IMR-90 (cell line): ENCODE results near the gene NRL. TPM values are rescaled to one million over a fixed set of nuclear protein-coding genes. Genes with fewer than 3 reads are reported as not detected.

Experiments used
- ATAC-seq: fragments of 200-7000 bp; cut with Tn5 transposase; 2 replicates; pipeline ENCODE4 v1.9.1; 2020; ENCODE audit warnings: low read depth, mild to moderate bottlenecking, moderate library complexity
- BruUV-seq: library from RNA; stranded (reverse); fragments of 400-500 nt; replicated peaks from 2 replicates; lab custom pipeline; 2021; lab: Mats Ljungman, UMichigan
- CTCF ChIA-PET: fragments of 300-600 bp; formaldehyde crosslinking; extraction: SDS; loops from one replicate; lab custom pipeline; 2021; ENCODE audit warnings: antibody characterized with exemption; lab: Yijun Ruan, JAX
- POLR2A ChIA-PET: fragments of 300-600 bp; sonication (Branson Sonifier 250); formaldehyde crosslinking; loops from one replicate; lab custom pipeline; 2022; ENCODE audit warnings: antibody characterized with exemption; ENCODE audit not compliant: unreplicated experiment; lab: Charles Lee
- DNase-seq: peaks from one replicate; pipeline ENCODE4 v3.0.0; 2013
- H2AFZ ChIP-seq: replicated peaks from 2 replicates; pipeline ENCODE3; 2013; ENCODE audit warnings: low read length, mild to moderate bottlenecking; ENCODE audit not compliant: poor library complexity
- H2AK5ac ChIP-seq: 2 replicates; pipeline ENCODE4 v1.6.1; 2013; ENCODE audit warnings: low read depth, low read length, inconsistent platforms
- H2AK9ac ChIP-seq: replicated peaks from 2 replicates; pipeline ENCODE3; 2013; ENCODE audit warnings: mild to moderate bottlenecking, low read depth, low read length, moderate library complexity; ENCODE audit not compliant: poor library complexity
- H2BK120ac ChIP-seq: 2 replicates; pipeline ENCODE4 v1.6.1; 2013; ENCODE audit warnings: low read depth, low read length, inconsistent platforms
- H2BK15ac ChIP-seq: 3 replicates; pipeline ENCODE4 v1.6.1; 2013; ENCODE audit warnings: low read depth, low read length, inconsistent platforms
- H2BK20ac ChIP-seq: 2 replicates; pipeline ENCODE4 v1.6.1; 2013; ENCODE audit warnings: low read depth, mild to moderate bottlenecking, inconsistent platforms, low read length, moderate library complexity
- H2BK5ac ChIP-seq: 2 replicates; pipeline ENCODE4 v1.6.1; 2013; ENCODE audit warnings: mild to moderate bottlenecking, low read depth, low read length, inconsistent platforms; ENCODE audit not compliant: poor library complexity, severe bottlenecking
- H3K14ac ChIP-seq: replicated peaks from 2 replicates; pipeline ENCODE4 v1.6.1; 2013; ENCODE audit warnings: low read depth, low read length, inconsistent platforms
- H3K18ac ChIP-seq: 2 replicates; pipeline ENCODE4 v1.6.1; 2013; ENCODE audit warnings: low read depth, low read length, control low read depth
- H3K23ac ChIP-seq: 2 replicates; pipeline ENCODE4 v1.6.1; 2013; ENCODE audit warnings: low read depth, low read length, inconsistent platforms
- H3K27ac ChIP-seq: 2 replicates; pipeline ENCODE4 v1.5.1; 2013; ENCODE audit warnings: mild to moderate bottlenecking, control low read depth, low read length; ENCODE audit not compliant: insufficient read depth
- H3K27me3 ChIP-seq: 2 replicates; pipeline ENCODE4 v1.6.1; 2013; ENCODE audit warnings: low read length; ENCODE audit not compliant: control insufficient read depth, insufficient read depth
- H3K36me3 ChIP-seq: 2 replicates; pipeline ENCODE4 v1.6.1; 2013; ENCODE audit warnings: low read length, mixed read lengths; ENCODE audit not compliant: control insufficient read depth, insufficient read depth
- H3K4ac ChIP-seq: 2 replicates; pipeline ENCODE4 v1.6.1; 2013; ENCODE audit warnings: low read depth, low read length, inconsistent platforms
- H3K4me1 ChIP-seq: 2 replicates; pipeline ENCODE4 v1.6.1; 2013; ENCODE audit warnings: low read length, mixed read lengths; ENCODE audit not compliant: control insufficient read depth, insufficient read depth
- H3K4me2 ChIP-seq: 2 replicates; pipeline ENCODE4 v1.6.1; 2013; ENCODE audit warnings: low read depth, mild to moderate bottlenecking, control low read depth, low read length, moderate library complexity
- H3K4me3 ChIP-seq: 2 replicates; pipeline ENCODE4 v1.5.1; 2013; ENCODE audit warnings: low read depth, mild to moderate bottlenecking, control low read depth, low read length, moderate library complexity; ENCODE audit not compliant: insufficient read depth
- H3K56ac ChIP-seq: 2 replicates; pipeline ENCODE4 v1.6.1; 2013; ENCODE audit warnings: low read length, inconsistent platforms; ENCODE audit not compliant: insufficient read depth; ENCODE audit errors: extremely low read depth
- H3K79me1 ChIP-seq, 2 experiments: 2 replicates each; pipeline ENCODE4 v1.6.1; 2013; ENCODE audit warnings: low read length in 2 of 2, inconsistent platforms in 1 of 2, low read depth in 1 of 2
- H3K9ac ChIP-seq: 2 replicates; pipeline ENCODE4 v1.6.1; 2013; ENCODE audit warnings: low read depth, low read length, control low read depth
- H3K9me1 ChIP-seq: 2 replicates; pipeline ENCODE4 v1.6.1; 2013; ENCODE audit warnings: low read length, inconsistent platforms; ENCODE audit not compliant: insufficient read depth
- H3K9me3 ChIP-seq: 2 replicates; pipeline ENCODE4 v1.6.1; 2013; ENCODE audit warnings: low read length; ENCODE audit not compliant: control insufficient read depth, insufficient read depth
- H4K20me1 ChIP-seq: 2 replicates; pipeline ENCODE4 v1.6.1; 2013; ENCODE audit warnings: low read length, inconsistent platforms; ENCODE audit not compliant: insufficient read depth
- H4K5ac ChIP-seq: 2 replicates; pipeline ENCODE4 v1.6.1; 2013; ENCODE audit warnings: mild to moderate bottlenecking, low read depth, low read length, control low read depth
- H4K8ac ChIP-seq, 2 experiments: 2 replicates each; pipeline ENCODE4 v1.6.1; 2013; ENCODE audit warnings: low read depth in 2 of 2, low read length in 2 of 2, control low read depth in 1 of 2, inconsistent platforms in 1 of 2
- H4K91ac ChIP-seq: 2 replicates; pipeline ENCODE4 v1.6.1; 2013; ENCODE audit warnings: low read depth, low read length, inconsistent platforms; ENCODE audit not compliant: insufficient read depth
- BHLHE40 ChIP-seq: fragments of 150-350 bp; IDR thresholded peaks from 2 replicates; pipeline ENCODE4 v1.6.1; 2016; ENCODE audit warnings: mild to moderate bottlenecking, low read depth, low read length
- CHD1 ChIP-seq: IDR thresholded peaks from 2 replicates; pipeline ENCODE4 v1.6.1; 2012; ENCODE audit warnings: low read depth, low read length, improper control_type of control experiment
- CTCF ChIP-seq: conservative IDR thresholded peaks from 2 replicates; pipeline ENCODE4 v1.5.1; 2012; ENCODE audit warnings: mild to moderate bottlenecking, low read depth, low read length, improper control_type of control experiment
- MAFK ChIP-seq: IDR thresholded peaks from 2 replicates; pipeline ENCODE4 v1.6.1; 2012; ENCODE audit warnings: low read depth, low read length, improper control_type of control experiment
- MAZ ChIP-seq: IDR thresholded peaks from 2 replicates; pipeline ENCODE4 v1.6.1; 2012; ENCODE audit warnings: low read depth, mild to moderate bottlenecking, low read length, improper control_type of control experiment, moderate library complexity, borderline replicate concordance
- NFE2L2 ChIP-seq: fragments of 150-350 bp; IDR thresholded peaks from 2 replicates; pipeline ENCODE4 v1.6.1; 2016; ENCODE audit warnings: low read depth, mild to moderate bottlenecking, low read length
- RAD21 ChIP-seq: IDR thresholded peaks from 2 replicates; pipeline ENCODE4 v1.6.1; 2012; ENCODE audit warnings: low read length, improper control_type of control experiment
- RCOR1 ChIP-seq: IDR thresholded peaks from 2 replicates; pipeline ENCODE4 v1.6.1; 2012; ENCODE audit warnings: mild to moderate bottlenecking, low read length, improper control_type of control experiment; ENCODE audit not compliant: insufficient replicate concordance
- RFX5 ChIP-seq: IDR thresholded peaks from 2 replicates; pipeline ENCODE4 v1.8.0; 2012; ENCODE audit warnings: low read depth, mild to moderate bottlenecking, low read length, moderate library complexity
- SMC3 ChIP-seq: fragments of 150-350 bp; IDR thresholded peaks from 2 replicates; pipeline ENCODE4 v1.6.1; 2016; ENCODE audit warnings: low read depth, mild to moderate bottlenecking, antibody characterized with exemption, low read length, moderate library complexity
- USF2 ChIP-seq: fragments of 150-350 bp; IDR thresholded peaks from 2 replicates; pipeline ENCODE4 v1.6.1; 2017; ENCODE audit warnings: mild to moderate bottlenecking, antibody characterized with exemption, low read length, low read depth
- WGBS, 2 experiments: methylation state at CpG; one replicate each; pipeline versions ENCODE4 v1.1.5 to v1.1.7; 2013; ENCODE audit warnings: missing lambda C conversion rate in 2 of 2; ENCODE audit not compliant: insufficient read length in 1 of 2; ENCODE audit errors: extremely low coverage in 2 of 2; 5-methylcytosine and 5-hydroxymethylcytosine counted together
- dilution Hi-C: fragments of 300-500 bp; cut with HindIII; formaldehyde crosslinking; loops from one replicate; pipeline ENCODE4 v1.14.3; 2018; ENCODE audit warnings: low sequenced_read_pairs; ENCODE audit not compliant: unreplicated experiment
- in situ Hi-C: fragments of 300-500 bp; cut with MboI; formaldehyde crosslinking; loops from 3 replicates; pipeline ENCODE4 v1.14.3; 2019; ENCODE audit warnings: low sequenced_read_pairs, inconsistent platforms, mixed read lengths
- intact Hi-C: fragments of 100-400 bp; cut with micrococcal nuclease; formaldehyde crosslinking; loops from 2 replicates; pipeline ENCODE4 v1.10.0; 2022
- polyA plus RNA-seq, 3 experiments: library from polyadenylated mRNA; depleted of rRNA; stranded (reverse); fragments of >200 nt; gene quantifications; 2 replicates each; pipeline ENCODE4 v1.2.3, GENCODE V29; 2012; ENCODE audit warnings: low replicate concordance in 1 of 3
- total RNA-seq: library from RNA; depleted of rRNA; stranded (reverse); fragments of >200 nt; gene quantifications from 2 replicates; pipeline ENCODE4 v1.2.3, GENCODE V29; 2012

Gene NRL
- total and polyA plus RNA-seq, 2 of the 4 experiments (the other 2 are of a cell fraction): 0.18 to 0.70 TPM

- ATAC-seq: no peak
- Histone ChIP-seq H4K20me1 (no peaks in the 10 kb centered on the region), H3K27me3 (no peaks in the 10 kb centered on the region), H3K23ac (no peak overlapping the region), H3K56ac (no peak overlapping the region), H3K9ac (no peak overlapping the region), H2BK20ac (no peak overlapping the region), H4K5ac (no peak overlapping the region), H2BK5ac (no peak overlapping the region), H4K8ac (no peak overlapping the region), H3K9me1 (no peaks in the 10 kb centered on the region), H3K4ac (no peak overlapping the region), H3K4me1 (no peaks in the 10 kb centered on the region), H3K4me2 (no peak overlapping the region), H2AK9ac (no peak overlapping the region), H2AFZ (no peak overlapping the region), H3K27ac (no peak overlapping the region), H3K18ac (no peak overlapping the region), H3K14ac (no peak overlapping the region), H2BK15ac (no peak overlapping the region), H4K91ac (no peak overlapping the region), H3K9me3 (no peaks in the 10 kb centered on the region), H2AK5ac (no peak overlapping the region), H3K4me3 (no peak overlapping the region), H2BK120ac (no peak overlapping the region), H3K36me3 (peaks cover 5% of the 10 kb centered on the region), H3K79me1 (no peaks in the 10 kb centered on the region)
- no CpG with 5 or more reads among the region's 2 CpGs for WGBS, 2 experiments
- ChIA-PET CTCF (no interaction called here), POLR2A (no interaction called here)
- no TSS peak for BruUV-seq
- intact Hi-C loops (no loop called here), dilution Hi-C loops (no loop called here), in situ Hi-C loops (loop anchor here (25.0 kb wide), 2 partner anchors 815 to 1040 kb away; partner anchors contain the start of genes ACIN1, BCL2L2, C14orf119 and PABPN1)
- no peak for DNase-seq
- no peak for TF ChIP-seq CHD1
- no peak for TF ChIP-seq CTCF
- TF ChIP-seq SMC3: no peak
- no peak for TF ChIP-seq USF2
- TF ChIP-seq RAD21: no peak
- TF ChIP-seq MAZ: no peak
- TF ChIP-seq MAFK: no peak
- no peak for TF ChIP-seq RCOR1
- no peak for TF ChIP-seq BHLHE40
- no peak for TF ChIP-seq RFX5
- TF ChIP-seq NFE2L2: no peak
These were observed 12.9 kb upstream of the NRL start for GRCh38 chr14:24127673-24128072.
